GM18520 (cell line): ENCODE measurements around the gene MAP3K2.
A peak's percentile ranks its signal among the peaks of the same experiment; 100 is the strongest.
"Not testable (repeated sequence)": the region's sequence is repeated elsewhere in the genome, so short reads cannot be mapped to it uniquely, and the experiment has no call there.

Experiments
- ATAC-seq: cut with Tn5 transposase; IDR thresholded peaks from one replicate; pipeline ENCODE4 v1.9.1; 2021; ENCODE audit not compliant: unreplicated experiment

Gene MAP3K2

GRCh38 chr2:127421116-127421800 lies 33.5 kb upstream of the MAP3K2 start:
- ATAC-seq: no peak

GRCh38 chr2:127420039-127420864 lies 32.5 kb upstream of the MAP3K2 start:
- no peak for ATAC-seq

GRCh38 chr2:127419448-127420038 lies 31.8 kb upstream of the MAP3K2 start:
- no peak for ATAC-seq

DNA sequence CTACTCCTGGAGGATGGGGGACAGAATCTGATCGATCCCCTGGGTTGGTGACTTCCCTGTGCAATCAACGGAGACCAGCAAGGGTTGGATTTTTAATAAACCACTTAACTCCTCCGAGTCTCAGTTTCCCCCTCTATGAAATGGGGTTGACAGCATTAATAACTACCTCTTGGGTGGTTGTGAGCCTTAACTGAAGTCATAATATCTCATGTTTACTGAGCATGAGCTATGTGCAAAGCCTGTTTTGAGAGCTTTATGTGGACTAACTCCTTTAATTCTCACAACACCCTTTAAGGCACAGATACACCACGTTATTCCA lies 31.3 kb upstream of the MAP3K2 start:
- ATAC-seq: no peak

- ATAC-seq: no peak
These were observed 30.7 kb upstream of the MAP3K2 start, which contains the start of gene PROC for GRCh38 chr2:127418300-127419111. Gene PROC, plus strand, starts transcription at chr2:127418427. Its CDS starts 1,516 bp downstream, at chr2:127419943.

DNA sequence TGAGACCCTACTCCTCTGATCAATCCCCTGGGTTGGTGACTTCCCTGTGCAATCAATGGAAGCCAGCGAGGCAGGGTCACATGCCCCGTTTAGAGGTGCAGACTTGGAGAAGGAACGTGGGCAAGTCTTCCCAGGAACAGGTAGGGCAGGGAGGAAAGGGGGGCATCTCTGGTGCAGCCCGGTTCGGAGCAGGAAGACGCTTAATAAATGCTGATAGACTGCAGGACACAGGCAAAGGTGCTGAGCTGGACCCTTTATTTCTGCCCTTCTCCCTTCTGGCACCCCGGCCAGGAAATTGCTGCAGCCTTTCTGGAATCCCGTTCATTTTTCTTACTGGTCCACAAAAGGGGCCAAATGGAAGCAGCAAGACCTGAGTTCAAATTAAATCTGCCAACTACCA lies 29.6 kb upstream of the MAP3K2 start:
- ATAC-seq: no peak

DNA sequence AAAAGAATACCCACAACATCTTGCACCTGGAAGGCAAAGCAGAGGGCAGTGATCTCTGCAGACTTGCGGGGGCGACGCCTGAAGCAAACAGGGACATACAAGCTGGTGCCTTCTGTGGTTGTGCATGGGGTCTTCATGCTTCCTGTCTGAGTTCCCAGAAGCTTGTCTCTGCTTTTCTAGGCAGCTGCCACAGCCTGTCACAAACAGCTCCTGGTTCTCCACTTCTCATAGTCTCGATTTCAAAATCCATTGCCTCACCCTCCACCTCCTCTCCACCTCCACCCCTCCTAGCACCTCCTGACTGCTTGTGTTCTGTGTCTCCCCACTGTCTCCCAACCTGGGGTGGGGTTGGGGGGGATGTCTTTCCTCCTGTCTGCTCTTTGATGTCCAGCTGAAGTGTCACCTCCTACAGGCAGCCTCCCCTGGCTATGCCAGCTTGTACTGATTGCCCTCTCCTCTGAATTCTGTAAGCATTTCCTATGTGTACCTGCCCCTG lies 28.8 kb upstream of the MAP3K2 start:
- ATAC-seq: no peak

GRCh38 chr2:127415593-127416505 lies 28.1 kb upstream of the MAP3K2 start:
- ATAC-seq: peak; percentile 38

GRCh38 chr2:127414638-127415592 lies 27.1 kb upstream of the MAP3K2 start:
- ATAC-seq: no peak

GRCh38 chr2:127413782-127414637 lies 26.2 kb upstream of the MAP3K2 start:
- ATAC-seq: no peak

- ATAC-seq: no peak
These were observed 25.4 kb upstream of the MAP3K2 start for GRCh38 chr2:127413200-127413599.

GRCh38 chr2:127411653-127412369 lies 24.0 kb upstream of the MAP3K2 start:
- no peak for ATAC-seq

GRCh38 chr2:127410871-127411652 lies 23.3 kb upstream of the MAP3K2 start:
- ATAC-seq: peak; percentile 57

- not testable (repeated sequence) for ATAC-seq
These were observed 21.9 kb upstream of the MAP3K2 start for GRCh38 chr2:127409716-127410115.

DNA sequence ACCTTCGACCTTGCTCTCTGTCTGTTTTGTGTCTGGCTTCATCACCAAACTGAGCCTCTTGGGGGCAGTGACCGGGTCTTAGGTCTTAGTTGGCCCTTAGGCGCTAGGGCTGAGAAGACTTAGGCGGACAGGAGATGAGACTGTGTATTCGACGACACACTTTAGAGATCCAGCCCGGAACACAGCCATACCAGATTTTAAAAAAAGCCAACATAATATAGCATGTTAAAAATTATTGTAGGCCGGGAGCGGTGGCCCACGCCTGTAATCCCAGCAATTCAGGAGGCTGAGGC lies 21.0 kb upstream of the MAP3K2 start:
- ATAC-seq: no peak

GRCh38 chr2:127408004-127408806 lies 20.4 kb upstream of the MAP3K2 start:
- peak; percentile 78 for ATAC-seq
